K562 (cell line): ENCODE measurements around the gene SCARF2. TPM values are rescaled to one million over a fixed set of nuclear protein-coding genes. Genes with fewer than 3 reads are reported as not detected.

Experiments
- CBX8 ChIP-seq: fragments of 200-600 bp; sonication (generic); IDR thresholded peaks from 2 replicates; pipeline ENCODE4 v1.6.1; 2012; ENCODE audit warnings: borderline replicate concordance, mixed run types, low read depth, mild to moderate bottlenecking, moderate library complexity, mixed read lengths, low read length, control low read depth, inconsistent platforms; ENCODE audit not compliant: poor library complexity, severe bottlenecking; ENCODE audit errors: extremely low read depth
- CCAR2 ChIP-seq: fragments of 200-400 bp; formaldehyde crosslinking; IDR thresholded peaks from 2 replicates; pipeline ENCODE4 v1.6.1; 2017; ENCODE audit warnings: mild to moderate bottlenecking, low read depth, low read length
- E2F3 ChIP-seq: fragments of 250-450 bp; sonication (Bioruptor Pico); IDR thresholded peaks from 2 replicates; pipeline ENCODE4 v1.4.0; 2020; ENCODE audit warnings: mild to moderate bottlenecking
- EP400 ChIP-seq: fragments of 450-650 bp; IDR thresholded peaks from 2 replicates; pipeline ENCODE4 v1.6.1; 2017; ENCODE audit warnings: antibody characterized with exemption, mild to moderate bottlenecking, moderate library complexity
- HDAC1 ChIP-seq, 2 experiments: fragments of 450-650 bp; IDR thresholded peaks; 2 replicates each; pipeline ENCODE4 v1.6.1; 2016 to 2017; ENCODE audit warnings: inconsistent platforms in 1 of 2, mild to moderate bottlenecking in 1 of 2, moderate library complexity in 1 of 2
- KDM1A ChIP-seq, 2 experiments: fragments of 450-650 bp; IDR thresholded peaks; 2 replicates each; pipeline ENCODE4 v1.6.1; 2016; ENCODE audit warnings: mild to moderate bottlenecking in 2 of 2
- L3MBTL2 ChIP-seq: fragments of 450-650 bp; IDR thresholded peaks from 2 replicates; pipeline ENCODE4 v1.6.1; 2016; ENCODE audit warnings: mild to moderate bottlenecking, moderate library complexity
- MEF2A ChIP-seq: IDR thresholded peaks from 2 replicates; pipeline ENCODE4 v1.6.1; 2011; ENCODE audit warnings: low read depth, mild to moderate bottlenecking, low read length, moderate library complexity; ENCODE audit not compliant: control insufficient read depth
- NR3C1 ChIP-seq: sonication (generic); formaldehyde crosslinking; IDR thresholded peaks from 2 replicates; pipeline ENCODE4 v1.8.1; 2022; ENCODE audit warnings: missing genetic modification reagents
- RB1 ChIP-seq: fragments of 450-650 bp; IDR thresholded peaks from 2 replicates; pipeline ENCODE4 v1.6.1; 2017; ENCODE audit warnings: low read depth, mild to moderate bottlenecking
- SIN3A ChIP-seq, 2 experiments: fragments of 150-350 bp in 1 of 2; IDR thresholded peaks; 2 replicates each; pipeline ENCODE4 v1.6.1; 2011 to 2016; ENCODE audit warnings: borderline replicate concordance in 2 of 2, low read depth in 2 of 2, low read length in 2 of 2, mild to moderate bottlenecking in 2 of 2, moderate library complexity in 2 of 2; ENCODE audit not compliant: control insufficient read depth in 1 of 2
- ZNF263 ChIP-seq: sonication (generic); formaldehyde crosslinking; IDR thresholded peaks from 2 replicates; pipeline ENCODE4 v1.8.0; 2022; ENCODE audit warnings: mild to moderate bottlenecking, missing genetic modification reagents, borderline replicate concordance
- ZNF282 ChIP-seq: sonication (generic); formaldehyde crosslinking; IDR thresholded peaks from 2 replicates; pipeline ENCODE4 v1.8.1; 2023; ENCODE audit warnings: missing genetic modification reagents
- polyA plus RNA-seq, 8 experiments: library from polyadenylated mRNA; depleted of rRNA in 4 of 8; stranded (reverse) in 5 of 8; unstranded in 3 of 8; fragments of >200 nt; fragmentation: Nextera tagmentation in 2 of 8; fragmentation: Illumina TruSeq in 1 of 8; extraction: Ambion mirVana in 2 of 8; extraction: Trizol in 1 of 8; gene quantifications; 2 replicates each; pipeline versions ENCODE4 v1.2.1 to v1.2.3, GENCODE V29; 2011 to 2014; ENCODE audit warnings: inconsistent platforms in 1 of 8, missing spikeins in 1 of 8
- total RNA-seq, 7 experiments: library from RNA; depleted of rRNA in 6 of 7; stranded (reverse); fragments of >200 nt in 6 of 7; fragmentation: Illumina TruSeq in 2 of 7; extraction: Trizol in 2 of 7; gene quantifications; 2 replicates each; pipeline versions ENCODE4 v1.2.1 to v1.2.3, GENCODE V29; 2011 to 2021; ENCODE audit warnings: low replicate concordance in 1 of 7
- TF ChIP-seq, protein P1 (sequence below), 2 experiments: fragments of 450-650 bp in 1 of 2; sonication (generic) in 1 of 2; formaldehyde crosslinking in 1 of 2; IDR thresholded peaks; 2 replicates each; pipeline versions ENCODE4 v1.7.1 to v1.9.0; 2016 to 2022; ENCODE audit warnings: inconsistent platforms in 1 of 2, mild to moderate bottlenecking in 1 of 2, missing genetic modification reagents in 1 of 2

The SCARF2 gene
- total and polyA plus RNA-seq, 9 of the 15 experiments (the other 6 are each of a cell fraction or from before 2014, with no cell fraction given): 0.06 to 0.32 (median 0.21) TPM; not detected in 5

DNA sequence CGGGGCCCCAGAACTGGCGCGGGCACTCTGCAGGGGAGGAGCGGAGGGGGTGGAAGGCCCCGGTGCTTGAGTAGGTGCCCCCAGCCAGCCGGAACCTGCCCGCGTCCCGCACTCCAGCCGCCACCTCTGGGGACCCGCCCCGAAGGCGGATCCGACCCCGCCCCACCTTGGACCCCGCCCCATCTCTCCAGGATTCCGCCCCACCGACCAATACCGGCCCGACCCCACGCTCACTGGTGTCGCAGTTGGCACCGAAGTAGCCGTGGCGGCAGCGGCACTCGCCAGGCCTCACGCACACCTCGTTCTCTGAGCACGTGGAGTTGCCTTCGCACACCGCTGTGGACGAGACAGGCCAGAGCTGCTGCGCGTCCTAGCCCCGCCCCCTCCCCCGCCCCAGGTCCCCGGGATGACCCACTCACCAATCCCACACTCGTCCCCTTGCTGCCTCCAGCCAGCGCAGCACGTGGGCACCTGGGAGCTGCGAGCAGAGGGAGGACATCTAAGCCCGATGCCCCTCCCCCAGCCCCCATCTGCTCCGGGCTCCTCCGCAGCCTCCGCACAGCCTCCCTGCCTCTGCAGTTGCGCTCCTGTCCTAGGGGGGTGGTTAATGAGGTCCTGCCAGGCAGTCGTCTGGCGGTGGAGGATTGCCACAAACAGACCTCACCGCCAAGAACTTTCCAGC, 6.0 kb downstream of the SCARF2 start (continued):
- TF ChIP-seq, protein P1, sequence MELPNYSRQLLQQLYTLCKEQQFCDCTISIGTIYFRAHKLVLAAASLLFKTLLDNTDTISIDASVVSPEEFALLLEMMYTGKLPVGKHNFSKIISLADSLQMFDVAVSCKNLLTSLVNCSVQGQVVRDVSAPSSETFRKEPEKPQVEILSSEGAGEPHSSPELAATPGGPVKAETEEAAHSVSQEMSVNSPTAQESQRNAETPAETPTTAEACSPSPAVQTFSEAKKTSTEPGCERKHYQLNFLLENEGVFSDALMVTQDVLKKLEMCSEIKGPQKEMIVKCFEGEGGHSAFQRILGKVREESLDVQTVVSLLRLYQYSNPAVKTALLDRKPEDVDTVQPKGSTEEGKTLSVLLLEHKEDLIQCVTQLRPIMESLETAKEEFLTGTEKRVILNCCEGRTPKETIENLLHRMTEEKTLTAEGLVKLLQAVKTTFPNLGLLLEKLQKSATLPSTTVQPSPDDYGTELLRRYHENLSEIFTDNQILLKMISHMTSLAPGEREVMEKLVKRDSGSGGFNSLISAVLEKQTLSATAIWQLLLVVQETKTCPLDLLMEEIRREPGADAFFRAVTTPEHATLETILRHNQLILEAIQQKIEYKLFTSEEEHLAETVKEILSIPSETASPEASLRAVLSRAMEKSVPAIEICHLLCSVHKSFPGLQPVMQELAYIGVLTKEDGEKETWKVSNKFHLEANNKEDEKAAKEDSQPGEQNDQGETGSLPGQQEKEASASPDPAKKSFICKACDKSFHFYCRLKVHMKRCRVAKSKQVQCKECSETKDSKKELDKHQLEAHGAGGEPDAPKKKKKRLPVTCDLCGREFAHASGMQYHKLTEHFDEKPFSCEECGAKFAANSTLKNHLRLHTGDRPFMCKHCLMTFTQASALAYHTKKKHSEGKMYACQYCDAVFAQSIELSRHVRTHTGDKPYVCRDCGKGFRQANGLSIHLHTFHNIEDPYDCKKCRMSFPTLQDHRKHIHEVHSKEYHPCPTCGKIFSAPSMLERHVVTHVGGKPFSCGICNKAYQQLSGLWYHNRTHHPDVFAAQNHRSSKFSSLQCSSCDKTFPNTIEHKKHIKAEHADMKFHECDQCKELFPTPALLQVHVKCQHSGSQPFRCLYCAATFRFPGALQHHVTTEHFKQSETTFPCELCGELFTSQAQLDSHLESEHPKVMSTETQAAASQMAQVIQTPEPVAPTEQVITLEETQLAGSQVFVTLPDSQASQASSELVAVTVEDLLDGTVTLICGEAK (IDR thresholded peaks at IDR 0.05): no peak
- TF ChIP-seq, protein P1 (CRISPR knock-in tag; IDR thresholded peaks at IDR 0.05): peak; percentile 40
- TF ChIP-seq HDAC1 (IDR thresholded peaks at IDR 0.05) (0 out of 4 replicates have a peak, but pooled peaks of 1 of the 2 experiments have one; percentile 21), L3MBTL2 (peak; percentile 89), RB1 (peak; percentile 6; the same call in 1 of the 2 replicates), ZNF263 (peak; percentile 46; the same call in 1 of the 2 replicates), CCAR2 (no peak), SIN3A (IDR thresholded peaks at IDR 0.05; ENCODE audit: borderline replicate concordance in 2 of 2, control insufficient read depth in 1 of 2, low read depth in 2 of 2, low read length in 2 of 2) (0 out of 4 replicates have a peak, but pooled peaks of 1 of the 2 experiments have one; percentile 8), KDM1A (IDR thresholded peaks at IDR 0.05) (no peak), MEF2A (no peak), E2F3 (0 out of 2 replicates have a peak, but pooled peaks have one; percentile 35), NR3C1 (peak; percentile 58; the same call in 1 of the 2 replicates), CBX8 (no peak), ZNF282 (CRISPR knock-in tag) (peak; percentile 65; the same call in 1 of the 2 replicates), EP400 (no peak)
